ENCODE results near the gene GRM1. TPM values are rescaled to one million over a fixed set of nuclear protein-coding genes. Genes with fewer than 3 reads are reported as not detected.
A peak's percentile ranks its signal among the peaks of the same experiment; 100 is the strongest.

GRM1 gene
- total RNA-seq, 4 donors from 2014 or later = not detected

- Histone ChIP-seq H3K4me1 (no peaks in the 10 kb centered on the region), H3K9me3 (no peaks in the 10 kb centered on the region), H3K27ac (no peak overlapping the region), H3K27me3 (peaks cover 0 to 50% (median 5%) of the 10 kb centered on the region in 4 donors), H3K36me3 (no peaks in the 10 kb centered on the region), H3K4me3 (no peak overlapping the region)
- WGBS, 2 donors = 8 to 10% methylated on average over 26 to 28 of the region's 31 CpGs
- intact Hi-C loops (cut with DNase I) = no loop called here
- no peak for DNase-seq
- TF ChIP-seq POLR2A (IDR thresholded peaks at IDR 0.05) (no peak), CTCF (IDR thresholded peaks at IDR 0.05) (no peak)
These were observed 1.1 kb upstream of the GRM1 start for GRCh38 chr6:146027586-146028251.

- intact Hi-C loops (cut with DNase I) = no loop called here
- Histone ChIP-seq H3K27ac (no peak overlapping the region), H3K4me3 (peak overlapping the region in 1 of 4 donors; percentile 23), H3K9me3 (no peaks in the 10 kb centered on the region), H3K27me3 (peaks cover 0 to 50% (median 5%) of the 10 kb centered on the region in 4 donors), H3K36me3 (no peaks in the 10 kb centered on the region), H3K4me1 (no peaks in the 10 kb centered on the region)
- no peak for DNase-seq
- WGBS, 2 donors = 6 to 11% methylated on average over 19 of the region's 19 CpGs
- TF ChIP-seq CTCF (IDR thresholded peaks at IDR 0.05) (no peak), POLR2A (IDR thresholded peaks at IDR 0.05) (no peak)
These were observed 538 bp upstream of the GRM1 start for GRCh38 chr6:146028252-146028795.

DNA sequence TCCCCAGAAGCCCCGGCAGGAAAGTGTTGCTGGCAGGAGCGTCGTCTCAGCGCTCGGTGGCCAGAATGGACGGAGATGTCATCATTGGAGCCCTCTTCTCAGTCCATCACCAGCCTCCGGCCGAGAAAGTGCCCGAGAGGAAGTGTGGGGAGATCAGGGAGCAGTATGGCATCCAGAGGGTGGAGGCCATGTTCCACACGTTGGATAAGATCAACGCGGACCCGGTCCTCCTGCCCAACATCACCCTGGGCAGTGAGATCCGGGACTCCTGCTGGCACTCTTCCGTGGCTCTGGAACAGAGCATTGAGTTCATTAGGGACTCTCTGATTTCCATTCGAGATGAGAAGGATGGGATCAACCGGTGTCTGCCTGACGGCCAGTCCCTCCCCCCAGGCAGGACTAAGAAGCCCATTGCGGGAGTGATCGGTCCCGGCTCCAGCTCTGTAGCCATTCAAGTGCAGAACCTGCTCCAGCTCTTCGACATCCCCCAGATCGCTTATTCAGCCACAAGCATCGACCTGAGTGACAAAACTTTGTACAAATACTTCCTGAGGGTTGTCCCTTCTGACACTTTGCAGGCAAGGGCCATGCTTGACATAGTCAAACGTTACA, 817 bp downstream of the GRM1 start:
- H3K4me3 ChIP-seq = no peak overlapping the region
- DNase-seq = no peak
- intact Hi-C loops (cut with DNase I) = no loop called here
- no peaks in the 10 kb centered on the region for H3K9me3 ChIP-seq
- 11 to 32% methylated on average over 3 to 12 of the region's 25 CpGs for WGBS, 2 donors
- TF ChIP-seq POLR2A (IDR thresholded peaks at IDR 0.05) (no peak), CTCF (IDR thresholded peaks at IDR 0.05) (no peak)
- H3K36me3 ChIP-seq = no peaks in the 10 kb centered on the region
- H3K27me3 ChIP-seq = peaks cover 0 to 50% (median 5%) of the 10 kb centered on the region in 4 donors
- no peaks in the 10 kb centered on the region for H3K4me1 ChIP-seq
- H3K27ac ChIP-seq = no peak overlapping the region

- 31 to 46% methylated on average over 4 of the region's 4 CpGs for WGBS, 2 donors
- Histone ChIP-seq H3K4me1 (no peaks in the 10 kb centered on the region), H3K27ac (no peak overlapping the region), H3K4me3 (no peak overlapping the region), H3K9me3 (no peaks in the 10 kb centered on the region), H3K27me3 (peaks cover 0 to 37% (median 5%) of the 10 kb centered on the region in 4 donors), H3K36me3 (no peaks in the 10 kb centered on the region)
- intact Hi-C loops (cut with DNase I) = no loop called here
- TF ChIP-seq POLR2A (IDR thresholded peaks at IDR 0.05) (no peak), CTCF (IDR thresholded peaks at IDR 0.05) (no peak)
- no peak for DNase-seq
These were observed 3.5 kb downstream of the GRM1 start for GRCh38 chr6:146032387-146032786.

GRCh38 chr6:146040360-146040759, 11.5 kb downstream of the GRM1 start:
- WGBS, 2 donors = 82 to 88% methylated on average over 1 of the region's 1 CpG
- Histone ChIP-seq H3K36me3 (no peaks in the 10 kb centered on the region), H3K27me3 (no peaks in the 10 kb centered on the region), H3K9me3 (peaks cover 0 to 14% (median 0%) of the 10 kb centered on the region in 3 donors), H3K27ac (no peak overlapping the region), H3K4me1 (no peaks in the 10 kb centered on the region), H3K4me3 (no peak overlapping the region)
- no peak for DNase-seq
- TF ChIP-seq POLR2A (IDR thresholded peaks at IDR 0.05) = no peak
- TF ChIP-seq CTCF (IDR thresholded peaks at IDR 0.05) = no peak
- intact Hi-C loops (cut with DNase I) = no loop called here

Measured in esophagus squamous epithelium (tissue), 5 donors.